DMS 273 (cell line): ENCODE results near the gene USP47.

Experiments used
- DNase-seq: peaks from one replicate; lab custom pipeline; 2025; ENCODE audit not compliant: unreplicated experiment; lab: John Stamatoyannopoulos, UW

USP47 gene

GRCh38 chr11:11996321-11997048 is 154.7 kb downstream of the USP47 start:
- DNase-seq: no peak

GRCh38 chr11:11997049-11997322 is 155.2 kb downstream of the USP47 start:
- no peak for DNase-seq

- DNase-seq: no peak
These were observed 156.5 kb downstream of the USP47 start for GRCh38 chr11:11998091-11998781.

- no peak for DNase-seq
These were observed 159.4 kb downstream of the USP47 start for GRCh38 chr11:12001186-12001585.

- DNase-seq: no peak
These were observed 161.6 kb downstream of the USP47 start for GRCh38 chr11:12003336-12003735.

GRCh38 chr11:12003815-12004214 is 162.0 kb downstream of the USP47 start:
- DNase-seq: no peak

- DNase-seq: no peak
These were observed 163.3 kb downstream of the USP47 start for GRCh38 chr11:12005061-12005460.

- no peak for DNase-seq
These were observed 163.7 kb downstream of the USP47 start for GRCh38 chr11:12005476-12005875.

GRCh38 chr11:12006552-12007229 is 164.9 kb downstream of the USP47 start:
- DNase-seq: no peak

- DNase-seq: no peak
These were observed 165.4 kb downstream of the USP47 start for GRCh38 chr11:12007230-12007593.

- DNase-seq: peak; percentile 62
These were observed 166.3 kb downstream of the USP47 start, which contains the start of gene DKK3 for GRCh38 chr11:12007769-12008737. Gene DKK3 (minus strand): TSS chr11:12008626. CDS start chr11:12008582, 44 bp downstream.
